GM18861 (cell line): Measurements from ENCODE around the gene TRPV2.

Source experiments
- ATAC-seq: cut with Tn5 transposase; IDR thresholded peaks from one replicate; pipeline ENCODE4 v1.9.1; 2021; ENCODE audit not compliant: unreplicated experiment

TRPV2 gene

GRCh38 chr17:16453493-16453851 is 38.1 kb downstream of the TRPV2 start:
- no peak for ATAC-seq

GRCh38 chr17:16455997-16456741 is 40.8 kb downstream of the TRPV2 start:
- no peak for ATAC-seq

GRCh38 chr17:16456742-16457316 is 41.5 kb downstream of the TRPV2 start:
- ATAC-seq: no peak

- ATAC-seq: no peak
Observed at GRCh38 chr17:16459271-16459670, 43.9 kb downstream of the TRPV2 start.

GRCh38 chr17:16459855-16460550 is 44.6 kb downstream of the TRPV2 start:
- ATAC-seq: no peak

GRCh38 chr17:16460796-16461605 is 45.6 kb downstream of the TRPV2 start:
- no peak for ATAC-seq

GRCh38 chr17:16461606-16461866 is 46.2 kb downstream of the TRPV2 start:
- ATAC-seq: no peak

GRCh38 chr17:16462070-16462864 is 46.9 kb downstream of the TRPV2 start:
- no peak for ATAC-seq

GRCh38 chr17:16463358-16464302 is 48.3 kb downstream of the TRPV2 start:
- no peak for ATAC-seq

GRCh38 chr17:16464303-16465051 is 49.1 kb downstream of the TRPV2 start:
- no peak for ATAC-seq

GRCh38 chr17:16465052-16465312 is 49.6 kb downstream of the TRPV2 start:
- no peak for ATAC-seq

- ATAC-seq: no peak
Observed at GRCh38 chr17:16465861-16466338, 50.5 kb downstream of the TRPV2 start.

GRCh38 chr17:16466407-16466806 is 51.0 kb downstream of the TRPV2 start:
- ATAC-seq: no peak

GRCh38 chr17:16467044-16467443 is 51.7 kb downstream of the TRPV2 start:
- no peak for ATAC-seq

GRCh38 chr17:16467886-16468285 is 52.5 kb downstream of the TRPV2 start:
- ATAC-seq: no peak

GRCh38 chr17:16468428-16468992 is 53.1 kb downstream of the TRPV2 start:
- no peak for ATAC-seq

- ATAC-seq: no peak
Observed at GRCh38 chr17:16470265-16470664, 54.9 kb downstream of the TRPV2 start.

GRCh38 chr17:16471295-16471694 is 55.9 kb downstream of the TRPV2 start:
- ATAC-seq: no peak

- ATAC-seq: no peak
Observed at GRCh38 chr17:16472539-16472938, 57.2 kb downstream of the TRPV2 start.
